DND-41 (cell line): ENCODE results near the gene CC2D2A.

Source experiments
- ATAC-seq: fragments of 200-7000 bp; cut with Tn5 transposase; 3 replicates; pipeline ENCODE4 v1.9.1; 2021; ENCODE audit warnings: low read depth; ENCODE audit not compliant: insufficient read depth
- DNase-seq: peaks from one replicate; pipeline ENCODE4 v3.0.0-alpha.2; 2020
- H2AFZ ChIP-seq: 2 replicates; pipeline ENCODE4 v1.6.0; 2012; ENCODE audit warnings: low read depth, low read length
- H3K27ac ChIP-seq: 2 replicates; pipeline ENCODE4 v1.5.1; 2012; ENCODE audit warnings: low read length, inconsistent platforms
- H3K27me3 ChIP-seq: fragments of 200-600 bp; sonication (generic); 2 replicates; pipeline ENCODE4 v1.6.0; 2012; ENCODE audit warnings: low read length, mild to moderate bottlenecking, inconsistent platforms; ENCODE audit not compliant: insufficient read depth, poor library complexity
- H3K36me3 ChIP-seq: 2 replicates; pipeline ENCODE4 v1.5.1; 2012; ENCODE audit warnings: low read length, inconsistent platforms; ENCODE audit not compliant: insufficient read depth
- H3K4me1 ChIP-seq: 2 replicates; pipeline ENCODE4 v1.5.1; 2012; ENCODE audit warnings: mild to moderate bottlenecking, low read length; ENCODE audit not compliant: insufficient read depth
- H3K4me2 ChIP-seq: 2 replicates; pipeline ENCODE4 v1.6.0; 2012; ENCODE audit warnings: mild to moderate bottlenecking, moderate library complexity, low read length, inconsistent platforms; ENCODE audit not compliant: insufficient read depth
- H3K4me3 ChIP-seq, 2 experiments: fragments of 200-600 bp in 1 of 2; shearing (Covaris generic) in 1 of 2; 2 replicates each; pipeline ENCODE4 v1.5.1; 2012 to 2016; ENCODE audit warnings: inconsistent platforms in 2 of 2, low read length in 2 of 2, mild to moderate bottlenecking in 2 of 2, low read depth in 1 of 2, moderate library complexity in 1 of 2
- H3K79me2 ChIP-seq: 2 replicates; pipeline ENCODE4 v1.6.0; 2012; ENCODE audit warnings: low read length, inconsistent platforms; ENCODE audit not compliant: insufficient read depth
- H3K9ac ChIP-seq: 2 replicates; pipeline ENCODE4 v1.6.0; 2012; ENCODE audit warnings: low read depth, mild to moderate bottlenecking, inconsistent platforms, low read length, moderate library complexity
- H3K9me3 ChIP-seq: 2 replicates; pipeline ENCODE4 v1.5.1; 2012; ENCODE audit warnings: low read length, moderate library complexity, mild to moderate bottlenecking, inconsistent platforms; ENCODE audit not compliant: insufficient read depth, severe bottlenecking
- H4K20me1 ChIP-seq: 2 replicates; pipeline ENCODE4 v1.6.0; 2012; ENCODE audit warnings: low read length; ENCODE audit not compliant: insufficient read depth
- CTCF ChIP-seq: IDR thresholded peaks from 2 replicates; pipeline ENCODE4 v1.5.1; 2012; ENCODE audit warnings: borderline replicate concordance, low read length, moderate library complexity, mild to moderate bottlenecking; ENCODE audit not compliant: poor library complexity, severe bottlenecking; ENCODE audit errors: extremely low read depth
- EZH2 ChIP-seq: IDR thresholded peaks from 3 replicates; pipeline ENCODE4 v1.6.1; 2012; ENCODE audit warnings: borderline replicate concordance, low read depth, mild to moderate bottlenecking, moderate library complexity, low read length, inconsistent platforms; ENCODE audit not compliant: severe bottlenecking

CC2D2A gene

GRCh38 chr4:15502384-15502783 lies 32.7 kb downstream of the CC2D2A start:
- Histone ChIP-seq H4K20me1 (no peaks in the 10 kb centered on the region), H3K9me3 (no peaks in the 10 kb centered on the region), H3K4me1 (no peaks in the 10 kb centered on the region), H3K27me3 (no peaks in the 10 kb centered on the region), H3K4me3 (no peak overlapping the region), H3K79me2 (no peaks in the 10 kb centered on the region), H2AFZ (no peak overlapping the region), H3K4me2 (no peak overlapping the region), H3K27ac (no peak overlapping the region), H3K9ac (no peak overlapping the region), H3K36me3 (no peaks in the 10 kb centered on the region)
- TF ChIP-seq EZH2 (no peak), CTCF (no peak)
- DNase-seq (no peak), ATAC-seq (no peak)

GRCh38 chr4:15504041-15504440 lies 34.4 kb downstream of the CC2D2A start:
- H3K4me1 ChIP-seq, result no peaks in the 10 kb centered on the region
- H3K9me3 ChIP-seq, result no peaks in the 10 kb centered on the region
- H3K79me2 ChIP-seq, result no peaks in the 10 kb centered on the region
- H3K9ac ChIP-seq, result no peak overlapping the region
- H3K4me2 ChIP-seq, result no peak overlapping the region
- no peaks in the 10 kb centered on the region for H4K20me1 ChIP-seq
- DNase-seq (no peak), ATAC-seq (no peak)
- no peaks in the 10 kb centered on the region for H3K27me3 ChIP-seq
- no peaks in the 10 kb centered on the region for H3K36me3 ChIP-seq
- H3K27ac ChIP-seq, result no peak overlapping the region
- H3K4me3 ChIP-seq, result no peak overlapping the region
- no peak overlapping the region for H2AFZ ChIP-seq
- TF ChIP-seq EZH2 (no peak), CTCF (no peak)

- ATAC-seq (no peak), DNase-seq (no peak)
- H3K4me1 ChIP-seq, result no peaks in the 10 kb centered on the region
- H4K20me1 ChIP-seq, result no peaks in the 10 kb centered on the region
- no peak for TF ChIP-seq EZH2
- TF ChIP-seq CTCF, result no peak
- no peak overlapping the region for H3K27ac ChIP-seq
- H3K36me3 ChIP-seq, result no peaks in the 10 kb centered on the region
- H3K27me3 ChIP-seq, result no peaks in the 10 kb centered on the region
- no peaks in the 10 kb centered on the region for H3K9me3 ChIP-seq
- no peak overlapping the region for H3K4me2 ChIP-seq
- H3K4me3 ChIP-seq, result no peak overlapping the region
- no peak overlapping the region for H3K9ac ChIP-seq
- no peaks in the 10 kb centered on the region for H3K79me2 ChIP-seq
- H2AFZ ChIP-seq, result no peak overlapping the region
Measured at GRCh38 chr4:15506464-15506863, 36.8 kb downstream of the CC2D2A start.

- no peaks in the 10 kb centered on the region for H3K36me3 ChIP-seq
- no peaks in the 10 kb centered on the region for H3K4me1 ChIP-seq
- DNase-seq, result no peak
Measured at GRCh38 chr4:15507679-15508078, 38.0 kb downstream of the CC2D2A start.

More at GRCh38 chr4:15507679-15508078, 38.0 kb downstream of the CC2D2A start:
- TF ChIP-seq CTCF (no peak), EZH2 (no peak)
- Histone ChIP-seq H3K27me3 (no peaks in the 10 kb centered on the region), H3K9me3 (no peaks in the 10 kb centered on the region), H3K27ac (no peak overlapping the region), H3K9ac (no peak overlapping the region), H3K79me2 (no peaks in the 10 kb centered on the region), H2AFZ (no peak overlapping the region), H3K4me3 (no peak overlapping the region), H3K4me2 (no peak overlapping the region), H4K20me1 (no peaks in the 10 kb centered on the region)
- no peak for ATAC-seq
